GM12875 (cell line): ENCODE measurements around the gene ENO2.
"Not testable (repeated sequence)": the region's sequence is repeated elsewhere in the genome, so short reads cannot be mapped to it uniquely, and the experiment has no call there.

Experiments
- H3K4me3 ChIP-seq: one replicate; pipeline ENCODE4 v1.5.1; 2011; ENCODE audit warnings: low read depth, low read length, control low read depth
- CTCF ChIP-seq: IDR thresholded peaks from 2 replicates; pipeline ENCODE4 v1.5.1; 2011; ENCODE audit warnings: low read depth, mild to moderate bottlenecking, control low read depth, inconsistent platforms, low read length, moderate library complexity, borderline replicate concordance; ENCODE audit not compliant: insufficient read depth

Gene ENO2

GRCh38 chr12:6890789-6891645 is 23.4 kb upstream of the ENO2 start:
- H3K4me3 ChIP-seq = peak overlapping the region; percentile 55
- peak; percentile 89 for TF ChIP-seq CTCF

GRCh38 chr12:6891646-6892001 is 22.8 kb upstream of the ENO2 start:
- no peak for TF ChIP-seq CTCF

DNA sequence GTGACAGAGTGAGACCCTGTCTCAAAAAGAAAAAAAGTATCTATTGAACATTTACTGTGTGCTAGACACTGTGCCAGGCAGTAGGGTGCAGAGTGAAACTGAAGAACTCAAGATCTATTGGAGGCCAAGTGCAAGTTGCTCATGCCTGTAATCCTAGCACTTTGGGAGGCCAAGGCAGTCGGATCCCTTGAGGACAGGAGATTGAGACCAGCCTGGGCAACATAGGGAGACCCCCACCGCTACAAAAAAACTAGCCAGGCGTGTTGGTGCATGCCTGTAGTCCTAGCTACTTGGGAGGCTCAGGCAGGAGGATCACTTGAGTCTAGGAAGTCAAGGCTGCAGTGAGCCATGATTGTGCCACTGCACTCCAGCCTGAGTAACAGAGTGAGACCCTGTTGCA is 21.7 kb upstream of the ENO2 start:
- H3K4me3 ChIP-seq = not testable (repeated sequence)

More at GRCh38 chr12:6891646-6892001, 22.8 kb upstream of the ENO2 start:
- peak overlapping the region; percentile 55 for H3K4me3 ChIP-seq

- TF ChIP-seq CTCF = no peak
- H3K4me3 ChIP-seq = no peak overlapping the region
Measured at GRCh38 chr12:6894321-6894720, 20.1 kb upstream of the ENO2 start.

DNA sequence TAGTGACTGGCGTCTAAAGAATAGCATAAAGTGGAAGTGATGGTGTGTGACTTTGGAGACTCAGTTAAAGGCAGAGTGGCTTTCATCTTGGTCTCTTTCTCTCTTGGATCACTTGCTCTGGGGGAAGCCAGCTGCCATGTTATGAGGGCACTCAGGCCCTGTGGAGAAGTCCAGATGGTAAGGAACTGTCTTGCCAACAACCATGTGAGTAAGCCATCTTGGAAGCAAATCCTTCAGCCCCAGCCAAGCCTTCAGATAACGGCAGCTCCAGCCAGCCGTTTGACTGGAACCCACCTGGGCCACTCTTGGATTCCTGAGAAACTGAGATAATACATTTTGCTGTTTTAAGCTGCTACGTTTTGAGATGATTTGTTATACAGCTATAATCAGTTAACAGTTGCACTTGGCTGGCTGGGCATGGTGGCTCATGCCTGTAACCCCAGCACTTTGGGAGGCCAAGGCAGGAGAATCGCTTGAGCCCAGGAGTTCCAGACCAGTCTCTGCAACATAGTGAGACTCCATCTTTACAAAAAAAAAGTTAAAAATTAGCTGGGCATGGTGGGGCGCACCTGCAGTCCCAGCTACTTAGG is 17.4 kb upstream of the ENO2 start:
- no peak overlapping the region for H3K4me3 ChIP-seq
- TF ChIP-seq CTCF = no peak

DNA sequence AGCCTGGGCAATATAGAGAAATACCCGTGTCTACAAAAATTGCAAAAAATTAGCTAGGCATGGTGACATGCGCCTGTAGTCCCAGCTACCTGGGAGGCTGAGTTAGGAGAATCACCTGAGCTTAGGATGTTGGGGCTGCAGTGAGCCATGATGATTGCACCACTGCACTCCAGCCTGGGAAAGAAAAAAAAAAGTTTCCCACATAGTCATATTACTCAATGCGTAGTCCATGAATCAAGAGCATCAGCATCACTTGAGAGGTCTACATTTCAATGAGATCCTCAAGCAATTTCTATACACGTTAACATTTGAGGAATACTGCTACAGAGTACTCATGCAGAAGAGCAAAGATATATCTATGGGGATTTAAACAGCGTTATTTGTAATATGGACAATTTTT is 15.0 kb upstream of the ENO2 start:
- no peak overlapping the region for H3K4me3 ChIP-seq
- TF ChIP-seq CTCF = no peak

DNA sequence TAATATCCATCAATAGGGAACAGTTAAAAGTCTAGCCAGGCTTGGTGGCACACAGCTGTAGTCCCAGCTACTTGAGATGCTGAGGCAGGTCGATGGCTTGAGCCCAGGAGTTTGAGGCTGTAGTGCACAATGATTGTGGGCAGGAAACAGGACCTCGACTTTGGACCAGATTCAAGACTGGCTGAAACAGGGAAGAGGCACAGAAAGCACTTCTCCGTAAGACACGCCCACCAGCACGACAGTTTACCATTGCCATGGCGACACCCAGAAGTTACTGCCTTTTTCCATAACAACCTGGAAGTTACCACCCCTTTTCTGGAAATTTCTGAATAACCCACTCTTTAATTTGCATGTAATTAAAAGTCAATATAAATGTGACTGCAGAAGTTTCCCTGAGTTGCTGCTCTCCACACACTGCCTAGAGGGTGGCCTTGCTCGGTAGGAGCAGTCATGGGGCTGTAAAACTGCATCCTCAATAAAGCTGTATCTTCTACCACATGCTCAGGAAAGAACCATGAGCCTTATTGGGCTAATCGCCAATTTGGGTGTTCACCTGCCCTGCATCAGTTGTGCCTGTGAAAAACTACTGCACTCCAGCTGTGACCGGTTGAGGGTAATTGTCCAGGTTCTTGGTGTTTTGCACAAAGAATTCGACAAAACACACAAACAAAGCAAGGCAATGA is 14.4 kb upstream of the ENO2 start:
- no peak for TF ChIP-seq CTCF
- H3K4me3 ChIP-seq = no peak overlapping the region
